Neural cell (in vitro differentiated cells): ENCODE results near the gene LEMD2.

Experiments
- EP300 ChIP-seq: fragments of 450-650 bp; conservative IDR thresholded peaks from 2 replicates; pipeline ENCODE4 v1.6.1; 2014; ENCODE audit warnings: antibody characterized with exemption, mild to moderate bottlenecking, moderate library complexity; ENCODE audit not compliant: poor library complexity, severe bottlenecking
- EZH2 ChIP-seq: fragments of 200-600, 300-800 bp; shearing (Covaris generic), sonication (generic); IDR thresholded peaks from 2 replicates; pipeline ENCODE4 v1.6.1; 2014; ENCODE audit warnings: antibody characterized with exemption, low read length, borderline replicate concordance, mild to moderate bottlenecking; ENCODE audit not compliant: insufficient read depth, poor library complexity, severe bottlenecking
- MXI1 ChIP-seq: fragments of 450-650 bp; conservative IDR thresholded peaks from 2 replicates; pipeline ENCODE4 v1.6.1; 2014; ENCODE audit warnings: antibody characterized with exemption, mild to moderate bottlenecking; ENCODE audit not compliant: poor library complexity, severe bottlenecking
- POLR2AphosphoS5 ChIP-seq: IDR thresholded peaks from 2 replicates; pipeline ENCODE4 v1.6.1; 2012
- RAD21 ChIP-seq: fragments of 450-650 bp; conservative IDR thresholded peaks from 2 replicates; pipeline ENCODE4 v1.6.1; 2014; ENCODE audit warnings: antibody characterized with exemption, mild to moderate bottlenecking, moderate library complexity
- REST ChIP-seq: IDR thresholded peaks from 2 replicates; pipeline ENCODE4 v1.6.1; 2012; ENCODE audit warnings: borderline replicate concordance
- TF ChIP-seq, protein P1 (sequence below): fragments of 450-650 bp; IDR thresholded peaks from 2 replicates; pipeline ENCODE4 v1.5.1; 2014; ENCODE audit warnings: antibody characterized with exemption, mild to moderate bottlenecking, moderate library complexity; ENCODE audit not compliant: poor library complexity, severe bottlenecking

- TF ChIP-seq, protein P1, sequence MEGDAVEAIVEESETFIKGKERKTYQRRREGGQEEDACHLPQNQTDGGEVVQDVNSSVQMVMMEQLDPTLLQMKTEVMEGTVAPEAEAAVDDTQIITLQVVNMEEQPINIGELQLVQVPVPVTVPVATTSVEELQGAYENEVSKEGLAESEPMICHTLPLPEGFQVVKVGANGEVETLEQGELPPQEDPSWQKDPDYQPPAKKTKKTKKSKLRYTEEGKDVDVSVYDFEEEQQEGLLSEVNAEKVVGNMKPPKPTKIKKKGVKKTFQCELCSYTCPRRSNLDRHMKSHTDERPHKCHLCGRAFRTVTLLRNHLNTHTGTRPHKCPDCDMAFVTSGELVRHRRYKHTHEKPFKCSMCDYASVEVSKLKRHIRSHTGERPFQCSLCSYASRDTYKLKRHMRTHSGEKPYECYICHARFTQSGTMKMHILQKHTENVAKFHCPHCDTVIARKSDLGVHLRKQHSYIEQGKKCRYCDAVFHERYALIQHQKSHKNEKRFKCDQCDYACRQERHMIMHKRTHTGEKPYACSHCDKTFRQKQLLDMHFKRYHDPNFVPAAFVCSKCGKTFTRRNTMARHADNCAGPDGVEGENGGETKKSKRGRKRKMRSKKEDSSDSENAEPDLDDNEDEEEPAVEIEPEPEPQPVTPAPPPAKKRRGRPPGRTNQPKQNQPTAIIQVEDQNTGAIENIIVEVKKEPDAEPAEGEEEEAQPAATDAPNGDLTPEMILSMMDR: no peak
- TF ChIP-seq MXI1 (no peak), REST (no peak), EP300 (no peak), EZH2 (no peak), POLR2AphosphoS5 (no peak), RAD21 (no peak)
Observed at GRCh38 chr6:33742837-33743236, 46.1 kb downstream of the LEMD2 start.
